Liver (tissue), 9 donors: ENCODE measurements around the gene FBXO44. TPM values are rescaled to one million over a fixed set of nuclear protein-coding genes. Genes with fewer than 3 reads are reported as not detected.
A peak's percentile ranks its signal among the peaks of the same experiment; 100 is the strongest.
"Not testable (repeated sequence)": the region's sequence is repeated elsewhere in the genome, so short reads cannot be mapped to it uniquely, and the experiment has no call there.

Experiments used
- DNase-seq: peaks from one replicate; pipeline ENCODE4 v3.0.0-alpha.2; 2017; ENCODE audit warnings: low spot score
- H3K27ac ChIP-seq, 2 donors: one replicate each; pipeline ENCODE4 v1.7.0; 2013; ENCODE audit warnings: inconsistent platforms in 2 of 2, low read length in 2 of 2, control low read depth in 1 of 2, low read depth in 1 of 2, mild to moderate bottlenecking in 1 of 2
- H3K27me3 ChIP-seq, 4 donors: one replicate each; pipeline versions ENCODE4 v1.6.1 to v1.7.0; 2013; ENCODE audit warnings: low read length in 3 of 4, inconsistent platforms in 1 of 4, mild to moderate bottlenecking in 1 of 4, moderate library complexity in 1 of 4; ENCODE audit not compliant: control insufficient read depth in 4 of 4, insufficient read depth in 4 of 4
- H3K36me3 ChIP-seq, 4 donors: one replicate each; pipeline versions ENCODE4 v1.6.1 to v1.7.0; 2013; ENCODE audit warnings: low read length in 3 of 4, mild to moderate bottlenecking in 3 of 4, low read depth in 1 of 4, moderate library complexity in 1 of 4; ENCODE audit not compliant: control insufficient read depth in 4 of 4, insufficient read depth in 3 of 4
- H3K4me1 ChIP-seq, 4 donors: one replicate each; pipeline versions ENCODE4 v1.6.1 to v1.7.0; 2013; ENCODE audit warnings: low read length in 3 of 4, mild to moderate bottlenecking in 3 of 4, moderate library complexity in 1 of 4; ENCODE audit not compliant: control insufficient read depth in 4 of 4, insufficient read depth in 4 of 4
- H3K4me3 ChIP-seq, 3 donors: one replicate each; pipeline versions ENCODE4 v1.6.1 to v1.7.0; 2013; ENCODE audit warnings: low read length in 3 of 3, control low read depth in 1 of 3, low read depth in 1 of 3, mild to moderate bottlenecking in 1 of 3
- H3K9ac ChIP-seq, 2 donors: one replicate each; pipeline ENCODE4 v1.7.0; 2013; ENCODE audit warnings: low read length in 2 of 2, mild to moderate bottlenecking in 2 of 2, moderate library complexity in 2 of 2, control low read depth in 1 of 2, low read depth in 1 of 2
- H3K9me3 ChIP-seq, 4 donors: one replicate each; pipeline versions ENCODE4 v1.6.1 to v1.7.0; 2013; ENCODE audit warnings: low read length in 3 of 4; ENCODE audit not compliant: control insufficient read depth in 4 of 4
- ATF3 ChIP-seq: IDR thresholded peaks from 2 replicates; pipeline ENCODE4 v1.6.1; 2016; ENCODE audit warnings: antibody characterized with exemption
- CTCF ChIP-seq: fragments of 150-350 bp; IDR thresholded peaks from 2 replicates; pipeline ENCODE4 v1.5.1; 2017; ENCODE audit warnings: improper control_type of control experiment, low read depth, low read length; ENCODE audit not compliant: missing input control
- EGR1 ChIP-seq, 2 donors: IDR thresholded peaks; 2 replicates each; pipeline ENCODE4 v1.6.1; 2016 to 2018; ENCODE audit warnings: antibody characterized with exemption in 2 of 2, low read depth in 2 of 2
- FOXA1 ChIP-seq: IDR thresholded peaks from 2 replicates; pipeline ENCODE4 v1.6.1; 2016; ENCODE audit warnings: antibody characterized with exemption
- FOXA2 ChIP-seq: IDR thresholded peaks from 2 replicates; pipeline ENCODE4 v1.6.1; 2016; ENCODE audit warnings: antibody characterized with exemption
- GABPA ChIP-seq, 2 donors: IDR thresholded peaks in 1 of 2; conservative IDR thresholded peaks in 1 of 2; 2 replicates each; pipeline ENCODE4 v1.6.1; 2016; ENCODE audit warnings: antibody characterized with exemption in 2 of 2, mild to moderate bottlenecking in 1 of 2, moderate library complexity in 1 of 2
- HNF4A ChIP-seq, 2 donors: conservative IDR thresholded peaks; 2 replicates each; pipeline ENCODE4 v1.6.1; 2016; ENCODE audit warnings: antibody characterized with exemption in 2 of 2, mild to moderate bottlenecking in 2 of 2
- RAD21 ChIP-seq, 2 donors: IDR thresholded peaks; 2 replicates each; pipeline ENCODE4 v1.6.1; 2016; ENCODE audit warnings: antibody characterized with exemption in 2 of 2, mild to moderate bottlenecking in 2 of 2
- REST ChIP-seq: IDR thresholded peaks from 2 replicates; pipeline ENCODE4 v1.6.1; 2016; ENCODE audit warnings: antibody characterized with exemption, mild to moderate bottlenecking
- RXRA ChIP-seq, 2 donors: IDR thresholded peaks; 2 replicates each; pipeline ENCODE4 v1.6.1; 2017 to 2018; ENCODE audit warnings: antibody characterized with exemption in 2 of 2, mild to moderate bottlenecking in 1 of 2
- SP1 ChIP-seq: IDR thresholded peaks from 2 replicates; pipeline ENCODE4 v1.6.1; 2018; ENCODE audit warnings: antibody characterized with exemption, mild to moderate bottlenecking
- YY1 ChIP-seq: IDR thresholded peaks from 2 replicates; pipeline ENCODE4 v1.6.1; 2016; ENCODE audit warnings: antibody characterized with exemption, mild to moderate bottlenecking
- ZBTB33 ChIP-seq: IDR thresholded peaks from 2 replicates; pipeline ENCODE4 v1.6.1; 2016; ENCODE audit warnings: antibody characterized with exemption
- WGBS: extraction: QIAGEN DNeasy Blood & Tissue Kit; methylation state at CpG from one replicate; pipeline ENCODE4 v1.1.7; 2013; 5-methylcytosine and 5-hydroxymethylcytosine counted together
- polyA plus RNA-seq, 2 donors: library from polyadenylated mRNA; stranded (reverse) in 1 of 2; unstranded in 1 of 2; fragments of 200-250 nt in 1 of 2; fragments of >200 nt in 1 of 2; fragmentation: Nextera tagmentation in 1 of 2; extraction: Ambion mirVana in 1 of 2; gene quantifications; one replicate each; pipeline versions ENCODE4 v1.2.1 to v1.2.3, GENCODE V29; 2013 to 2015
- total RNA-seq, 2 donors: library from RNA; depleted of rRNA; stranded (reverse); fragments of >200 nt; gene quantifications; one replicate each; pipeline ENCODE4 v1.2.3, GENCODE V29; 2014
- donor health status: healthy.
- donor health status: healthy.
- donor health status: healthy.
- donor health status: healthy.
- donor health status: healthy.

FBXO44 gene
- total and polyA plus RNA-seq, 4 donors: 3.6 to 13.2 (median 6.8) TPM

GRCh38 chr1:11641776-11642305 is 12.8 kb upstream of the FBXO44 start:
- H3K9ac ChIP-seq: no peak overlapping the region
- H3K4me1 ChIP-seq: no peaks in the 10 kb centered on the region
- no peaks in the 10 kb centered on the region for H3K36me3 ChIP-seq
- no peaks in the 10 kb centered on the region for H3K9me3 ChIP-seq
- no peak overlapping the region for H3K4me3 ChIP-seq
- TF ChIP-seq FOXA1 (no peak), RXRA (IDR thresholded peaks at IDR 0.05) (no peak), EGR1 (IDR thresholded peaks at IDR 0.05; ENCODE audit: low read depth in 2 of 2) (no peak), REST (no peak), ATF3 (no peak), SP1 (no peak), HNF4A (conservative IDR thresholded peaks at IDR 0.05) (no peak), FOXA2 (no peak), YY1 (no peak), ZBTB33 (no peak), RAD21 (IDR thresholded peaks at IDR 0.05) (no peak), GABPA (IDR thresholded peaks at IDR 0.05 in 1 of 2, conservative IDR thresholded peaks at IDR 0.05 in 1 of 2) (no peak)
- no peak for DNase-seq
- no peaks in the 10 kb centered on the region for H3K27me3 ChIP-seq
- 73% methylated on average over 5 of the region's 5 CpGs for WGBS
- H3K27ac ChIP-seq: no peak overlapping the region

GRCh38 chr1:11642418-11643017 is 12.2 kb upstream of the FBXO44 start:
- H3K9ac ChIP-seq, H3K27ac ChIP-seq, H3K27me3 ChIP-seq, H3K4me1 ChIP-seq, H3K4me3 ChIP-seq, H3K9me3 ChIP-seq, H3K36me3 ChIP-seq: not testable (repeated sequence)
- TF ChIP-seq REST: peak; percentile 39
- TF ChIP-seq RAD21 (IDR thresholded peaks at IDR 0.05): peak; percentile 96
- peak; percentile 99 for TF ChIP-seq CTCF
- peak; percentile 73 for DNase-seq
- 59% methylated on average over 18 of the region's 18 CpGs for WGBS
